NCI-H2107 treated with DMSO at 0.1 percent for 48 hours (cell line): ENCODE measurements around the gene TTLL10.

Experiments
- DNase-seq: peaks from one replicate; lab custom pipeline; 2025; ENCODE audit not compliant: unreplicated experiment; lab: John Stamatoyannopoulos, UW

Gene TTLL10

DNA sequence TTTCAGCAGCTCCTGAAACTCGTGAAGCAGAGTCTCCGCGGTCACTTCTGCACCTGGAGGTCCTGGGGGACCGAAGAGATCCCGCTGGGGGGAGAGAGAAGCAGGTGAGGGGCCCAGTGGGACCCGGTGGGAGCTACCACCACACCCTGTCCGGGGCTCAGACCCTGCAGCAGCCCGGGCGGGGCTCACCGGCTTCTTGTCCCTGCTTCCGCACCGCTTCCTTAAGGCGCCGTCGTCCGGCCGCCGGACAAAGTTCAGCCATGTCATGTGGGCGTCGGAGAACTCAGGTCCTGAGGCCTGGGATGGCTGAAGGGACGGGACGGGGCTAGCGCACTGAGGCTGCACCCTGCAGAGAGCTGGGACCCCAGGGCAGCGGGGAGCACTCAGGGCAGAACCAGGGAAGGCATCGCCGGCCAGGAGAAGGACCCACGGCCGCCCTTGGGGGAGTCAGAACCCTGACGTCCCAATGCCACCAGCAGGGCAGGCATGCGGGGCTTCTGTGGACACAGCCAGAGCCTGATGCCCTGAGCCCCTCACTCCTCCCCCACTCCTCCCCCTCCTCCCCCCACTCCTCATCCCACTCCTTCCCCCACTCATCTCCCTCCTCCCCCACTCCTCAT lies 70.6 kb downstream of the TTLL10 start:
- DNase-seq: no peak

DNA sequence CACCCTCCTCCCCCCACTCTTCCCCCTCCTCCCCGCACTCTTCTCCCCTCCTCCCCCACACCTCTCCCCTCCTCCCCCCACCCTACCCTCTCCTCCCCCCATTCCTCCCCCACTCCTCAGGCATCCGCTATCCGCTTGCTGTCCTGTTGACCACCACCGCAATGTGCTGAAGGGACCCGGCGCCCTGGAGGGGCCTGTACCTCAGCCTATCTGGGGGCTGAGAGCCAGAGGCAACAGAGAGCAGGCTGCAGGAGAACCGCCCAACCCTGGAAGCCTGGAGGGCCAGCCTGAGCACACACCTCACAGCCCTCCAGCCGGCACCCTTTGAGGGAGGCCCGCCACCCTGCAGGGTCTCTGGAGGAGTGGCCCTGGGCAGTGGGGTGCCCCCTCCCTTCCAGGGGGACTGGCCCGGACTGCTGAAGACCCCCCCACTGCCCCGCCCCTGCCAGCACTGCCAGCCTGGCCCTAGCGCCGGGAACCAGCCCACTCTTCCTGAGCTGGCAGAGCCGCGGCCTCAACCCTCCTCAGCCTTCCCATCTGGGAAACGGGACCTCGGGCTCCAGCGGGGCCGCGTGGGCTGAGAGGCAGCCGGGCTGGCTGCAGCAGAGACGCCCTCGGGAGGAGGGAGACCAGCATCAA lies 71.6 kb downstream of the TTLL10 start:
- DNase-seq: no peak

DNA sequence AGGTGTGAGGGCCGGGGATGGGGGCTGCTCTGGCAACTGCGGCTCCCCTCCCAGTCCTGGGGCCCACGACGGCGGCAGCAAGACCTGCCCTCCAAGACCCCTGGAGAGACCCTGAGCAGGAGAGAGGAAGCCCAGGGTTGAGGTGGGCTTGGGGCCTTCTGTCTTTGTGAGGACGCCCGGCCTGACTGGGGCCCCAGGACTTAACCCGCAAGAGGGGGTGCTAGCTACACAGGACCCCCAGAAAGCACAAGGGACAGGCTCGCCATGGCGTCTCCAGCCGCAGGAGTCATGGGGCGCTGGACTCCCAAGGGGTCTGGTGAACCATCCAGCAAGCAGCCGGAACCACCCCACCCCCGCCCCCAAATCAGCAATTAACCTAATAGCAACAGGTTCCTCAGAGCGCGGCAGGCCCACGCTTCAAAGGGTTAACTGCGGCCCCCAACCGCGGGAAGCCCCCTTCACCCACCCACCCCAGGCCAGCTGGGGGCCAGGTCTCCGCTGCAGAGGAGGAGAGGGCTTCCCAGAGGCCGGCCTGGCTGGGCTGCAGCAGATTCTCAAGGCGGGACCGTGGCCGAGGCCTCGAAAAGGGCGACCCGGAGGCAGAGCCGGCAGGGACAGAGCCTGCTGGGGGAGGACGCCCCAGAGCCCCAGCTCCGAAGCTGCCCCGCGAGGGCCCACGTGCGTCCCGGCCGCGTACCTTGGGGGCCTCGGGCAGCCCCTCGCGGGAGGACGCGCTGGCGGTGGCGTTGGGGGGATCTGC lies 72.3 kb downstream of the TTLL10 start:
- no peak for DNase-seq

DNA sequence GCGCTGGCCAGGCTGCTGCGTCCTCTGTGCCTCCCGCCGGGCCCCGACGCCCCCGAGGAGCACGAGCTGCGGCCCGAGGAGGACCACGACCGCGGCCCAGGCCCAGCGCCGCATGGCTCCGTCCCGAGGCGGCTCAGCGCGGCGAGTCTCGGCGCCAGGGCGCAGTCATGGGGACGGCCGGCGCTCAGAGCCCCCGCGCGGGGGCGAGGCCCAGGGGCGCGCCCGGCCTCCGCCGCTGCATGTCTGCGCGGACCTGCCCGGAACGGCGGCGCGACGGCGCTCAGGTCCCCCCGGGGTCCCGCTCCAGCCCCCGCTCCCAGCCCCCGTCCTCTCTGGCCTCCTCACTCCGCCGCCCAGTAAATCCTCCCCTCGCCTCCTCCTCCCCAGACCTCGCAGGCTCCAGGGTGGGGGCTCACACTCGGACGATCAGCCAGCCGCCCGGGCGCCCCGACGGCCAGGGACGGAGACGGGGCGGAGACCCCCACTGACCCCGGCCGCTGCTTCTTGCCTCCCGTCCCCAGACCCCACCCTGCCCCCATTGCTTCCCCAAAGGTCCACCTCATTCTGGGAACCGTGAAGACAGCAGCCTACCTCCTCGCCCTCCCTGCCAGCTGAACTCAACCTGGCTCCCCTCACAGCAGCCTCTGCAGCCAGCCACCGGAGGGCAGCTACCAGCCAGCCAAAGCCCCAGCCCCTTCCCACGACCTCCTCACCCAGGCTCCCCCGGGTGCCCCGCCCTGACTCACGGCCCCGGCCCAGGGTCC lies 73.1 kb downstream of the TTLL10 start, which contains the start of gene C1QTNF12:
Gene C1QTNF12, minus strand, starts transcription at position 146 of the 764 bp plus-strand sequence. Its CDS starts 32 bp downstream, at position 114.
- no peak for DNase-seq

DNA sequence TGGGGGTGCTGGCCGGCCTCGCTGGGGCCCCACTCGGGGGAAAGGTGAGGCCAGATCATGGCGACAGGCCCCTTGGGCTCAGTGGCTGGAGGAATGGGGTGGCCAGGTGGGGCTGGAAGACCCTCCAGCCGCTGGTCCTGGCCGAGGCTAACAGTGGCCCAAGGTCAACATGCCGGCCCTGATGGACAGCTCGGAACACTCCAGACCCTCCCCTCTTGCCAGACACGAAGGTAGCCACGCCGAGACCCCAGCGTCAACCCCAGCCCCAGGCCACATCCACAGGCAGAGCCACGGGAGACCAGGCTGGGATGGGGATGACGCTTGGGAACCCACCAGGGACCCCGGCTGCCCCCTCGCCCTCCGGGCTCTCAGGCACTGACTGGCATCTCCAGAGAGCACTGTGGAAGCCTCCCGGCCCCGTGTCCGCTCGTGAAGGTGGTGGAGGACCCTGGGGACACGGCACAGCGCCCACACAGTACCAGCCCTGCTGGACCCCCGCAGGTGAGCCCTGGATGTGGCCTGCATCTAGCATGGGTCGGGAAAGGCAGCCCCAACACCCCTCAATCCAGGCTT lies 73.7 kb downstream of the TTLL10 start:
- DNase-seq: no peak
